ENCODE data around the gene C1QTNF12.

Gene C1QTNF12

DNA sequence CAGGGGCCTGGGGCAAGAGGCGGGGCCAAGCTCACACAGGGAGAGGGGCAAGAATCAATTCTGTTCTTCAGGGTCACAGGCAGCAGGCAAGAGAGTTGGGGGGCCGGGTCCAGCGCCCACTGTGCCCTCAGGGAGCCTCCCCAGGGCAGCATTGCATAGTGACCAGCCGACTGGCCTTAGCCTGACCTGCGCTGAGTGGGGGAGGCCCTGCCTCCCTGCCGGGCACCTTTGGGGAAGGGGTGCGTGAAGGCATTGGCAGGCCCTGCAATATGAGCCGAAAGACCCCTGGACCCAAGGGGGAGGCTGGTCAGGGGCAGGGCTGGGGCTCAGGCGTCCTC is 45.9 kb upstream of the C1QTNF12 start:
- TF ChIP-seq, protein P1, sequence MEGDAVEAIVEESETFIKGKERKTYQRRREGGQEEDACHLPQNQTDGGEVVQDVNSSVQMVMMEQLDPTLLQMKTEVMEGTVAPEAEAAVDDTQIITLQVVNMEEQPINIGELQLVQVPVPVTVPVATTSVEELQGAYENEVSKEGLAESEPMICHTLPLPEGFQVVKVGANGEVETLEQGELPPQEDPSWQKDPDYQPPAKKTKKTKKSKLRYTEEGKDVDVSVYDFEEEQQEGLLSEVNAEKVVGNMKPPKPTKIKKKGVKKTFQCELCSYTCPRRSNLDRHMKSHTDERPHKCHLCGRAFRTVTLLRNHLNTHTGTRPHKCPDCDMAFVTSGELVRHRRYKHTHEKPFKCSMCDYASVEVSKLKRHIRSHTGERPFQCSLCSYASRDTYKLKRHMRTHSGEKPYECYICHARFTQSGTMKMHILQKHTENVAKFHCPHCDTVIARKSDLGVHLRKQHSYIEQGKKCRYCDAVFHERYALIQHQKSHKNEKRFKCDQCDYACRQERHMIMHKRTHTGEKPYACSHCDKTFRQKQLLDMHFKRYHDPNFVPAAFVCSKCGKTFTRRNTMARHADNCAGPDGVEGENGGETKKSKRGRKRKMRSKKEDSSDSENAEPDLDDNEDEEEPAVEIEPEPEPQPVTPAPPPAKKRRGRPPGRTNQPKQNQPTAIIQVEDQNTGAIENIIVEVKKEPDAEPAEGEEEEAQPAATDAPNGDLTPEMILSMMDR (IDR thresholded peaks at IDR 0.05; ENCODE audit: borderline replicate concordance, control extremely low read depth, extremely low read depth, insufficient read depth, missing control alignments), result no peak

DNA sequence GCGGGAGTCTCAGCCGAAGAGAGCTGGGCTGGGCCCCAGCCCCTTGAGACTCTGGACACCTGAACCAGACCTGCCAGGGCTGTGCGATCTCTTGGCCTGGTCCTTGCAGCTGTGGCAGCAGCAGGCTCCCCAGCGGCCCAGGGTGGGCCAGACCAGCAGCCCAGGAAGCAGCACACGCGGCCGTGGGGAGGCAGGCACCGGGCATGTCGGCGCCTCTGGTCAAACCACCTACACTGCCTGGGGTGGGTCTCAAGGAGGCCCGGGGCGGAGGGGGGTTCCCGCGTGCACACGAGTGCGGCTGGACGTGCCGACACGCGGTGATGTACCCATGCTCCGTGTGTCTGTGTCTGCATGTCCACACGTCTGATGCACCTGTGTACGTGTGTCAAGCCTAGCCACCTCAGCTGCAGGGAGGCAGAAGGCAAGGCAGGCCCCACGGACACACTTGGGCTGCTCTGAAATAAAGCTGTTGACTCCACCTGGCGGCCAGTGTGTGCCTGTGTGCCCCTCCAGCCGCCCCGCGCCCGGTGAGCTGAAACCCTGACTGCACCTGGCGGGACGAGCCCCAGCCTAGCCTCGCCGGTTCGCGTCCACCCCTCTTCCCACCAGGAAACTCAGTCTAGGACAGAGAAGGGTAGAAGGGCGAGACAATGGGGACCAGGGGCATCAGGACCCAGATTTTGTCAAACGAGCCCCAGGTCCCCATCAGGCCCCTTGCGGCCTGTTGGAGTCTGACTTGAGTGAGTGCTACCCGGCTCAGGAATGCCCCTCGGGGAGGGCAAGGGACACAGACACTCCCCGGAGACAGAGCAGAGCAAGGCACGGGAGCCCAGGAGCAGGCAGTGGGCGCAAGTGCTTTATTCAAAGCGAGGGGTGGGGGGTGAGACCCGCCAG is 45.3 kb upstream of the C1QTNF12 start:
- TF ChIP-seq, protein P1 (IDR thresholded peaks at IDR 0.05; ENCODE audit: borderline replicate concordance, control extremely low read depth, extremely low read depth, insufficient read depth, missing control alignments), result peak; percentile 76
- in situ Hi-C loops (cut with MboI; ENCODE audit: low sequenced_read_pairs, unreplicated experiment), result no loop called here
- DNase-seq (ENCODE audit: low spot score), result peak; percentile 87

More for the DNA sequence above, 45.9 kb upstream of the C1QTNF12 start:
- in situ Hi-C loops (cut with MboI; ENCODE audit: low sequenced_read_pairs, unreplicated experiment), result no loop called here
- no peak for DNase-seq (ENCODE audit: low spot score)

DNA sequence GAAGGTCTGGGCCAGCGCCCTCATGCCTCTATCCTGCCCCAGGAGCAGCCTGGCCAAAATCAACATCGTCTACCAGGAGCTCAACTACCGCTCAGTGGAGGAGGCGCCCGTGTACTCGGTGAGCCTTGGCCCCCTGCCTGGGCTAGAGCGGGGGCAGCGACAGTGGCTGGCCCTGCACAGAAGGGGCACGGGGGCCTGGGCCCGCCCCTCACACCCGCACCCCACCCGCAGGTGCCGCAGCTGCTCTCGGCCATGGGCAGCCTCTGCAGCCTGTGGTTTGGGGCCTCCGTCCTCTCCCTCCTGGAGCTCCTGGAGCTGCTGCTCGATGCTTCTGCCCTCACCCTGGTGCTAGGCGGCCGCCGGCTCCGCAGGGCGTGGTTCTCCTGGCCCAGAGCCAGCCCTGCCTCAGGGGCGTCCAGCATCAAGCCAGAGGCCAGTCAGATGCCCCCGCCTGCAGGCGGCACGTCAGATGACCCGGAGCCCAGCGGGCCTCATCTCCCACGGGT is 44.6 kb upstream of the C1QTNF12 start:
- DNase-seq (ENCODE audit: low spot score), result no peak
- in situ Hi-C loops (cut with MboI; ENCODE audit: low sequenced_read_pairs, unreplicated experiment), result no loop called here
- TF ChIP-seq, protein P1 (IDR thresholded peaks at IDR 0.05; ENCODE audit: borderline replicate concordance, control extremely low read depth, extremely low read depth, insufficient read depth, missing control alignments), result no peak

DNA sequence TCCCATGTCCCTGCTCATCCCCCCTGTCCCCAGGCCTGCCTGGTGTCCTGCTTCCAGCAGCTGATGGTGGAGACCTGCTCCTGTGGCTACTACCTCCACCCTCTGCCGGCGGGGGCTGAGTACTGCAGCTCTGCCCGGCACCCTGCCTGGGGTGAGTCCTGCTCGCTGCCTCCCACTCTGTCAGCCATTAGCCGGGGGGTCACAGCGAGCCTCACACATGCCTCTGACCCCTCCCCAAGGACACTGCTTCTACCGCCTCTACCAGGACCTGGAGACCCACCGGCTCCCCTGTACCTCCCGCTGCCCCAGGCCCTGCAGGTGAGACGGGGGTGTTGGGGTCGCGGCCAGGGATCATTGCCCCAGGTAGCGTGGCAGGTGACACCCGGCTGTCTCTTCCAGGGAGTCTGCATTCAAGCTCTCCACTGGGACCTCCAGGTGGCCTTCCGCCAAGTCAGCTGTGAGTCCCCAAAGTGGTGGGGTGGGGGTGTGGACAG is 43.8 kb upstream of the C1QTNF12 start:
- peak; percentile 80 for DNase-seq (ENCODE audit: low spot score)
- TF ChIP-seq, protein P1 (IDR thresholded peaks at IDR 0.05; ENCODE audit: borderline replicate concordance, control extremely low read depth, extremely low read depth, insufficient read depth, missing control alignments), result peak; percentile 60
- in situ Hi-C loops (cut with MboI; ENCODE audit: low sequenced_read_pairs, unreplicated experiment), result no loop called here

DNA sequence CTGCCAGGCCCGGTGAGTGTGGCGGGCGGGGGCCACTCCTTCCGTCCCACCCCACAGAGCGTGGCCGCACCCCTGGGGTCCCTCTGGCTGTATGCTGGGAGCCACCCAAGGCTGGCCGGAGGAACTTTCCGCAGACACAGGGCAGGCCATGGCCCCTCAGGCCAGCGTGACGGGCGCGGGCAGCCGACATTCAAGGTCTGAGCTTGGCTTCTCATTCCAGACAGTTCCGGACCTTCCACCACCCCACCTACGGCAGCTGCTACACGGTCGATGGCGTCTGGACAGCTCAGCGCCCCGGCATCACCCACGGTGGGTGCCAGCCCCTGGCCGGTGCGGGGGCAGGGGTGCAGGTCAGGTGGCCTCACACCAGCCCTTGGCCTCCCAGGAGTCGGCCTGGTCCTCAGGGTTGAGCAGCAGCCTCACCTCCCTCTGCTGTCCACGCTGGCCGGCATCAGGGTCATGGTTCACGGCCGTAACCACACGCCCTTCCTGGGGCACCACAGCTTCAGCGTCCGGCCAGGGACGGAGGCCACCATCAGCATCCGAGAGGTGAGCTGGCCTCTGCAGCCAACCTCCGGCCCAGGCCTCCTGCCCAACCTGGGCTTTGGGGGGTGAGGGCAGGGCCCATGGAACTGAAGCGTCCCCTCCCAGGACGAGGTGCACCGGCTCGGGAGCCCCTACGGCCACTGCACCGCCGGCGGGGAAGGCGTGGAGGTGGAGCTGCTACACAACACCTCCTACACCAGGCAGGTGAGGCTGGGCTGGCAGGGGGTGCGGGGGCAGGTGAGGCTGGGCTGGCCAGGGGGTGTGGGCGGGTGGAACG is 41.0 kb upstream of the C1QTNF12 start:
- DNase-seq (ENCODE audit: low spot score), result no peak
- TF ChIP-seq, protein P1 (IDR thresholded peaks at IDR 0.05; ENCODE audit: borderline replicate concordance, control extremely low read depth, extremely low read depth, insufficient read depth, missing control alignments), result no peak
- in situ Hi-C loops (cut with MboI; ENCODE audit: low sequenced_read_pairs, unreplicated experiment), result no loop called here

All from GM13976 (cell line).